GM12892 (cell line): Measurements from ENCODE around the gene USP38.

Source experiments
- DNase-seq: peaks from one replicate; pipeline ENCODE4 v3.0.0; 2011; ENCODE audit not compliant: insufficient read length
- FAIRE-seq: peaks from 2 replicates; lab custom pipeline; 2011; peaks lifted over from hg19 to GRCh38; lab: Jason Lieb, UNC
- POLR2A ChIP-seq: IDR thresholded peaks from 2 replicates; pipeline ENCODE4 v1.6.1; 2011; ENCODE audit warnings: low read depth, low read length, control low read depth
- POLR2AphosphoS5 ChIP-seq: IDR thresholded peaks from 2 replicates; pipeline ENCODE4 v1.6.1; 2011; ENCODE audit warnings: low read depth, low read length, control low read depth
- TAF1 ChIP-seq: IDR thresholded peaks from 2 replicates; pipeline ENCODE4 v1.6.1; 2011; ENCODE audit warnings: low read depth, mild to moderate bottlenecking, control low read depth, low read length, borderline replicate concordance

Gene USP38

DNA sequence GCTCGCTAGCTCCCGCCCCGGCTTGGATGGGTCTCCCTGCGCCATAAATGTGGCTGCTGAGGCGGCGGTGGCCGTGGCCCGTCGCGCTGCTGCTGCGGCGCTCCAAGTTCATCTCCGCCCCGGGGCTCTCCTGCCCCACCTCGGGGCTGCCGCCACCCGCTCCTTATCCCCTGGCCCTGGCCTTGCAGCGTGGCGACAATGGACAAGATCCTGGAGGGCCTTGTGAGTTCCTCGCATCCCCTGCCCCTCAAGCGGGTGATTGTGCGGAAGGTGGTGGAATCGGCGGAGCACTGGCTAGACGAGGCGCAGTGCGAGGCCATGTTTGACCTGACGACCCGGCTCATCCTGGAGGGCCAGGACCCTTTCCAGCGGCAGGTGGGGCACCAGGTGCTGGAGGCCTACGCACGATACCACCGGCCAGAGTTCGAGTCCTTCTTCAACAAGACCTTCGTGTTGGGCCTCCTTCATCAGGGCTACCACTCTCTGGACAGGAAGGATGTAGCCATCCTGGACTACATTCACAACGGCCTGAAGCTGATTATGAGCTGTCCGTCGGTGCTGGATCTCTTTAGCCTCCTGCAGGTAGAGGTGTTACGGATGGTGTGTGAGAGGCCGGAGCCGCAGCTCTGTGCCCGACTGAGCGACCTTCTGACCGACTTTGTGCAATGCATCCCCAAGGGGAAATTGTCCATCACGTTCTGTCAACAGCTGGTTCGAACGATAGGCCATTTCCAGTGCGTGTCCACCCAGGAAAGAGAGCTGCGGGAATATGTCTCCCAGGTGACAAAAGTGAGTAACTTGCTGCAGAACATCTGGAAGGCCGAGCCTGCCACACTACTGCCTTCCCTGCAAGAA is 763 bp downstream of the USP38 start:
- TF ChIP-seq POLR2A = no peak
- TF ChIP-seq POLR2AphosphoS5 = no peak; the same call in 1 of the 2 replicates
- TF ChIP-seq TAF1 = no peak
- DNase-seq (no peak), FAIRE-seq (peak; percentile 83)

DNA sequence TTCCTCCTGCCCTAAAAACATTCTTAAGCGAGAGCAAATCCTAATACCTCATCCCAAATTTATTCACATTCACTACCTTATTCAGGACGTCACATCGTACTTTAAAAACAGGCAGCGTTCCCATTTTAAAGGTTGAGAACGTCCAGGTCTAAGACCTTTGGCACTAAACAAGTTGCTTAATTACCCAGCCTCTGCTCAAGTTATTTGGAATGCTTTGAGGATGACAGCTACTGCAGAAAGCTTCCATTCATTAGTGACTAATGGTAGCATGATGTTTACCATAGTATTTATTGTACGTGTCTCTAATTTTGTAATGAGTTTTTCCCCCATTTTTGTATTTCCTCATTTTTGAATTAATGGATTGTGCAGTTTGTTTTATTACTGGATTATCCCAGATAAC is 1.5 kb downstream of the USP38 start:
- FAIRE-seq = no peak
- no peak for TF ChIP-seq POLR2AphosphoS5
- no peak for TF ChIP-seq POLR2A
- no peak for TF ChIP-seq TAF1
- no peak for DNase-seq

DNA sequence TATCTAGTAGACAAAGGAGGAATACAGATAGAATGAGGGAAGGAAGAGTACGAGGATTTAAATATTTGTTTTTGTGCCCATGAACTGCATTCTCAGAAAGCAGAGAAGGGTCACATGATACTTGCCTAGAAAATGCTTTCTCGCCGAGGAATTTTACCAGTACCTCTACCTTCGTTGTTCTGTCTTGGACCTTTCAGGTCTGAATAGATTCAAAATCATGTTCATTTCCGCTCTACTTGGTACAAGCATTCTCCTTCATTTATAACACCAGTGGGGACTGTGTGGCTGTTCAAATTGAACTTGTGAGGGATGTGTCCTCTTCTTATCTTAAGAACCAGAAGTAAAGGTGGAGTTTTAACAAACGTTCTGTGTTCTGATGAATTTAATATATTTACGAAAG is 1.9 kb downstream of the USP38 start:
- TF ChIP-seq TAF1 (no peak), POLR2AphosphoS5 (no peak), POLR2A (no peak)
- DNase-seq (no peak), FAIRE-seq (no peak)

DNA sequence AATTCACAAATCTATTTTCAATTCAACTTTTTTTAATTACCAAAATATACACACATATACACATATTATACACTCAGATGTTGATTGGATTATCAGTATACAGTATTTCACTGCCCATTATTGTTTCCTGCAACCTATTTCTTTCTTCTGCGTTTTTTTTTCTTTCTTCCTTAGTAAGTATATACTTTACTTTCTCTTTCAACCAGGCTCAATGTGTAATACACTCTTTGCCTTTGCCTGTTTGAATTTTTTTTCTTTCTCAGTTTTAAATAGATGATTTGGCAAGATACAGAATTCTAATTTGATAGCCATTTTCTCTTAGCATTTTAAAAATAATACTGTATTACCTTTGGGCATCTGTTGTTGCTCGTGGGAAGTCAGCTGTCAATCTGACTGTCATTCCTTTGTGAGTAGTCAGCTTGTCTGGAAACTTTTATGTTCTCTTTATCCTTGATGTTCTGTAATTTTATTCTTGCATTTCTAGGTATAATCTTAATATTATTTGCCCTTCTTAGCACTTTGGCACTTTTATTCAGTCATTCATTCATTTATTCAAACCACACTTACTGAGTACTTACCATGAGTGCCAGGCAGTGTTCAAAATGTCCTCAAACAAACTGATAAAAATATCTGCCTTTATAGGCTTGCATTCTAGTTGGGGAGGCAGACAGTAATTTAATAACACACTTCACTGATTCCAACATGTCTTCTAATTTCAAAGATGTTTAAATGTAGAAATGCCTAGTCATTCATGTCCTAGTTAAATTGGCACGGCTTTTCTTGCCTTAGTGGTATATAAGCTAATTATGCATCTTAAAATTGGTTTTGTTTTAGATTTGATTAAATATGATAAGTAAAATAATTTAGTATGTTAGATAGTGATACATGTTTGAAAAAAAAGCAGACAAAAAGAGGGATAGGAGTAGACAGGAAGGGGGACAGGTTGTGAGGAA is 3.7 kb downstream of the USP38 start:
- FAIRE-seq = no peak
- no peak for DNase-seq
- TF ChIP-seq POLR2A (no peak), TAF1 (no peak), POLR2AphosphoS5 (no peak)

DNA sequence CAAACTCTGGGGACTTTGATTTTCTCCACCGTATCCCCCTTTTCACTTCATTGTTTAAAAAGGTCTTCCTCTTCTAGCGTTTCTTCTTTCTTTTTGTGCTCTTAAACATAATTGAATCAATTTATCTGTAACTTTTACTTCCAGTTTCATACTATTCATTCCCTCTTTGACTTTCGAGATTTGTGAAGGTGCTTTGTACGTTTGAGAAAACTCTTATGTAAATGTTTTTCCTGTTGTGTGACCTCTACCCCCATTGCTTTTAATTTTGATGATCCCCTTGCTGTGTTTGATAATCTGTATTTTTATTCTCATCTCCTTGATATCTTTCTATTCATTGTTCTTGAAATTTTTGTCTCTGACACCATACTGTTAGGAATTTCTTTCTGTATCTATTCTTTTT is 4.8 kb downstream of the USP38 start:
- DNase-seq = no peak
- FAIRE-seq = peak; percentile 57
- TF ChIP-seq POLR2A (no peak), TAF1 (no peak), POLR2AphosphoS5 (no peak)

DNA sequence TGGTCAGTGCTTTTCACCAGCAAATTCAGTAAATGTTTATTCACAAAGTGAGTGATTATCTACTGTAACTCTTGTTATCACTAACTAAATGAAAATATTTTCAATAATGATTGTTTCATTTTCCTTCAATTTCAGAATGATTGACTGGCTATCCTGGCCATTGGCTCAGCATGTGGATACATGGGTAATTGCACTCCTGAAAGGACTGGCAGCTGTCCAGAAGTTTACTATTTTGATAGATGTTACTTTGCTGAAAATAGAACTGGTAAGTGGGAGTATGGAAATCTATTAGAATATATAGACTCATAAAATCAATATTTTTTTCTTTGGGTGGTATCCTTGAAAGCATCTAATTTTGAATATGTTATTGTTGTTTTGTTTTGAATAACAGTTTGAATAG is 10.9 kb downstream of the USP38 start:
- no peak for DNase-seq
- TF ChIP-seq TAF1 (no peak), POLR2AphosphoS5 (no peak)
- FAIRE-seq = no peak

DNA sequence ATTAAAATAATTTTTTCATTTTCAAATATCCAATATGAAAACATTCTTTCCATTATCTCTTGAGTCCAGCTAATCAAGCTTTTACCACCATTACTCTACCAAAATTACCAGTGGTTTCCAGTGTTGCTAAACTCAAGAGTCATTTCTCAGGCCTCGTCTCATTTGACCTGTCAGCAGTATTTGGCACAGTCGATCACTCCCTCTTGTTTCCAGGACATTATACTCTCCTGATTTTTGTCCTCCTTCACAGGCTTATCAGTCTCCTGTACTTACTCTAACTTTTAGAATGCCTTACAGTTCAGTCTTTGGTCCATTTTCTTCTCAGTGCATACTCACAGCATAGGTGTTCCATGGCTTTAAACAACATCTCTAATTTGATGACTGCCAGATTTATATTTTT is 11.6 kb downstream of the USP38 start:
- FAIRE-seq (no peak), DNase-seq (no peak)
- TF ChIP-seq POLR2A = no peak

DNA sequence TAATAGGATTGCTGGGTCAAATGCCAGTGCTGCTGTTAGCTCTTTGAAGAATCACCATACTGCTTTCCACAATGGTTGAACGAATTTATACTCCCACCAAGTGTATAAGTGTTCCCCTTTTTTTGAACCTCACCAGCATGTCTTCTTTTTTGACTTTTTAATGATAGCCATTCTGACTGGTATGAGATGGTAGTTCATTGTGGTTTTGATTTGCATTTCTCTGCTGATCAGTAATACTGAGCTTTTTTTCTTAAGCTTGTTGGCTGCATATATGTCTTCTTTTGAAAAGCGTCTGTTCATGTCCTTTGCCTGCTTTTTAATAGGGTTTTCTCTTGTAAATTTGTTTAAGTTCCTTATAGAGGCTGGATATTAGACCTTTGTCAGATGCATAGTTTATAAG is 14.8 kb downstream of the USP38 start:
- no peak for DNase-seq
- FAIRE-seq = no peak
- TF ChIP-seq POLR2AphosphoS5 = no peak
- TF ChIP-seq TAF1 = no peak
- no peak for TF ChIP-seq POLR2A

DNA sequence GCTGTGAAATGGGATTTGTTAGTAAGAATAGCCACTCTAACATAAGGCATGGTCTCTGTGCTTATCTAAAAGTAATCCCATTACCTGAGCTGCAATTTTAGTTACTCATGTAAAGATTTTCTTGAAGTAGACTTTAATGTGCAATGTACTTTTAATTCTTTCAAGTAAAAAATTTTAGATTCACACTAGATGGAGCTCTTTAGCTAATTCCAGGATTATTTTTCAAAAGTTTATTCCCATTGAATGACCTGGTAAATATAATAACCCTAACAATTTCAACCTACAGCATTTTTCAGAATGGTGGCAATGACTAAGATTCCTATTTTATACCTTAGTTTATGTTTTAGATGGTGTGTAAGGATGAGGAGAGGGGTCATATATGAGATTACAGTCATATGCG is 18.1 kb downstream of the USP38 start:
- DNase-seq (no peak), FAIRE-seq (no peak)
- TF ChIP-seq POLR2AphosphoS5 (no peak), POLR2A (no peak), TAF1 (no peak)

DNA sequence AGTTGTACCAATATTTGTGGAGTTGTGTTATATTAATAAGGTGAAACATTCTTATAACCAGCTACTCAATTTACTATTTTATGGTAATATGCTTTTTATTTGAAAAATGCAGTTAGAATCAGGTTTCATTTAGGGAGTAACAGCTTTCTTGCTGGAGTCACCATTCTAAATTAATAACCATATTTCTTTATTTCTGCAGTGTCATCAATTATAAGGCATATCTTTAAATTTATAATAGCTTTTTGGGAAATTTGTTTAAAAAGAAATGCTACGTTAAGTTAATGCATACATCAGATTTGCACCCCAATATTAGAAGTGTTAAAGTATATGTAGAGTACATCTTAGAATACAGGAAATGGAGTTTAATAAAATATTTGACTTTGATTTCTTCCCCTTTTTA is 18.9 kb downstream of the USP38 start:
- DNase-seq (no peak), FAIRE-seq (no peak)
- TF ChIP-seq TAF1 (no peak), POLR2AphosphoS5 (no peak), POLR2A (no peak)

DNA sequence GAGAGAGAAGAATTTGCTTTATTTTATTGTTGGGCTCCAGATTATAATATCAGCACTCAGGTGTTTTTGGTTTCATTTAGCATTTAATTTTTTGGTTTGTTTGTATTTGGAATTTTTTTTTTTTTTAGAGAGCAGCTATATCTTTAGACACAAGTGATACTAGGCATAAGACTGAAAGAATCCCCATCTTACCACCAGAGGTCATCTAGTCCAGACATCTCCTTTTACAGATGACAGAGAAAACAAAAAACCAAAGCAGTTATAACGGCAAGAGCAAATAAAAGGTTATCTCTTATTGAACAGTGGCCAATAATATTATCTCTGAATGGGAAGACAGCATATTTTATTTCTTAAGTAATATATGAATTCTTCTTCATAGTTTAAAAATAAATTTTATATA is 22.8 kb downstream of the USP38 start:
- FAIRE-seq = no peak
- TF ChIP-seq TAF1 (no peak), POLR2A (no peak), POLR2AphosphoS5 (no peak)
- DNase-seq = no peak

DNA sequence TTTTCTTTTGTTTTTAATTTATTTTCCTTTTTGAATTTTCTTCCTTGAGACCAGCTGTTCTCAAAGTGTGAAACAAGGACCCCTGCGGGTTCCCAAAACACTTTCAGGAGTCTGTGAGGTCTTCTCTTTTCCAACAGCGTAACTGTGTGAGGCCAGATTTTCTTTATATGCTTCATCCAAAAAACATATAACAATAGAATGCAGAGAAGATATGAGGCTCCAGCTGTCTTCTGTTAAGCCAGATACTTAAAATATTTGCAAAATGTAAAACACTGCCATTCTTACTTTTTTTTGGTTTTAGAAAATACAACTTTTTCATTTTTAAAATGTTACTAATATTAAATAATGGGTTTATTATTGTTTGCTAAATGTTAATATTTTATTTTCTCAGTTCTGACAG is 27.8 kb downstream of the USP38 start:
- no peak for TF ChIP-seq POLR2AphosphoS5
- no peak for TF ChIP-seq POLR2A
- TF ChIP-seq TAF1 = no peak
- DNase-seq = no peak
- FAIRE-seq = no peak
